Eye (tissue), 1 donor: Measurements from ENCODE around the gene TP53I11.

Source experiments
- DNase-seq: peaks from one replicate; pipeline ENCODE4 v3.0.0-alpha.2; 2015

TP53I11 gene

GRCh38 chr11:44938066-44938691 lies 12.5 kb downstream of the TP53I11 start:
- DNase-seq = no peak

GRCh38 chr11:44936951-44937543 lies 13.6 kb downstream of the TP53I11 start:
- no peak for DNase-seq

DNA sequence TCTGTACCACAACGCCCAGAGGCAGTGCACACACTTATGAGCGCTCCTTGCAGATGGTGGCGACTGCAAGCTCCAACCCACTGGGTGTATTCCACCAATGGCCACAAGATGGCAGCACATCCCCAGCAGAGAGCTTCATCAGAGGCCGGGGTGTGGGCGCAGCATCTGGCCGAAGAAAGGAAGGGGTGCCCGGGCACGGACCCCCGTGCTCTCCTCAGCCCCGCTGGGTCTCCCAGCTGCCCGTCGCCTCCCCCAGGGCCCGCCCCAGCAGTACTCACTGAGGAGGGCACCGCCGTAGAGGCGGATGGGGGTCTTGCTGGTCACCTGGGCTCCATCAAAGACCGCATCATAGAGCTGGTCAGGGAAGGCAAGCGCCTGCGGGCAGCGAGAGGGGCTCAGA lies 14.2 kb downstream of the TP53I11 start:
- peak; percentile 98 for DNase-seq

GRCh38 chr11:44934735-44935250 lies 15.9 kb downstream of the TP53I11 start:
- no peak for DNase-seq

DNA sequence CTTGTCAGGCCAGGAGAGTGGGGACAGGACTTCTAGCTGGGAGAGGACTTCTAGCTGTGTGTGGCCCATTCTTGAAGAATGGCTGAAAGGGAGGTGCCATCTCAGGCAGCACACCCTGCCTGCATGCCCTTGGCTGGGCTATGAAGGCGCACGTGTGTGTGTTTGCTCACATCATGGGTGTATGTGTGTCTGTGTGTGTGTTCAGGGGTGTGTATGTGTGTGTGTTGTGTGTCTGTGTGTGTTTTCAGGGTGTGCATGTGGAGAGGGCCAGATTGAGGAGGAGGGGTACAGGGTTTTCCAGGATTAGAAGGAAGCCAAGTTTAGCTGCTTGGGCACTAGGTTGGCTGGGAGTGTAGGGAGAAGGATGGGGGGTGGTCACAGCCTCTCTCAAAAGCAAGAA lies 16.6 kb downstream of the TP53I11 start:
- no peak for DNase-seq

GRCh38 chr11:44931466-44931865 lies 19.2 kb downstream of the TP53I11 start:
- no peak for DNase-seq

GRCh38 chr11:44930588-44931302 lies 19.9 kb downstream of the TP53I11 start:
- no peak for DNase-seq

DNA sequence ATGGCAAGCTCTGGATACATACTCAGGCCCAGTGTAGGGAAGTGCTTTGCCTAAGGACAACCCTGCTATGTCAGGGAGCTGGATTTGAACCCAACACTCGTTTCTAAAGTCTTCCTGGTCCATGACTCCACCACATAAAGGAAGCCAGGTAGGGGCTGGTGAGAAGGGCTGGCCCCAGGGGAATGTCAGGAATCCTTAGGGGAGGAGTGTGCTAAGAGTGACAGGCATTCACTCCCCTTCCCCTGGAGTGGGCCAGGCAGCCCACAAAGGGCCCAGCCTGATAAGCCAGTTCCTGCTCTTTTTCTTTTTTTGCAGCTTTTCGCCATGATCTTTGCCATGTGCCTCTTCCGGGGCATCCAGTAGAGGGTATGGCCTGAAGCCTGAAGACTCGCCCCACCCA lies 21.9 kb downstream of the TP53I11 start:
- no peak for DNase-seq

DNA sequence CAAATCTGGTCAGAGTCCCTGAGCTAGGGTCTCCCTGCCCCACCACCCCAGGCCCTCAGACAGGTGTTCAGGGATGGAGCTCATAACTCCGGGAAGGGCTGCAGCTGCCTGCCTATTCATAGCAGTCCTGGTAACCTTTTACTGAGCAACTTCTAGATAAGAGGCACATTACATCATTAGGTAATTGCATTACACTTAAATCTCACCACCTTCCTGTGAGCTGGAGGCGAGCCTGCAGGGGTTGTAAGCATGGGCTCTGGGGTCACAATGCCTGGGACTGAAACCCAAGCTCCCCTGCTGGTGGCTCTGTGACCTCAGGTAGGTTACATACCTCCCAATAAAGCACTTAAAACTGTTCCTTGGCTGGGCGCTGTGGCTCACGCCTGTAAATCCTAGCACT lies 22.5 kb downstream of the TP53I11 start:
- no peak for DNase-seq

DNA sequence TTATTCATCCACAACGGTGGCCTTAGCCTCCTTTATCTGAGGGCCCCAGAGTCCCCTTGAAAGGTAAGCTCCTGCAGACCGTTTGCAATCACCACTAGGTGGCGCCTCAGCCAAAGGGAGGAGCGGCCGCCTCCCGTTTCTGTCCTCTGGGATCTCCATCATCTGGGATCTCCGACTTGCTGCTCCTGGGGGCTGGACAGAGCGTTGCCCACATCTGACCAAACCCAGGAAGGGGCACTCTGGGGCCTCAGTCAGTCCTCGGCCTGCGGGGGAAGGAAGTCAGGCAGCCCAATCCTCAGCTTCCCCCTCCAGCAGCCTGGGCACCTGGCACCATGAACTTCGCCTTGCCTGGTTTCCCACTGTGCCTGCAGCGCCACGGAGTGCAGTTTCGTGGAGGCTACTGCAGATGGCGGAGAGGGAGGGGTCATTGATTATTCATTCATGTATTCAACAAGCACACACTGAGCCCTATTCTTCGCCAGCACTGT lies 23.5 kb downstream of the TP53I11 start:
- DNase-seq = peak; percentile 90

DNA sequence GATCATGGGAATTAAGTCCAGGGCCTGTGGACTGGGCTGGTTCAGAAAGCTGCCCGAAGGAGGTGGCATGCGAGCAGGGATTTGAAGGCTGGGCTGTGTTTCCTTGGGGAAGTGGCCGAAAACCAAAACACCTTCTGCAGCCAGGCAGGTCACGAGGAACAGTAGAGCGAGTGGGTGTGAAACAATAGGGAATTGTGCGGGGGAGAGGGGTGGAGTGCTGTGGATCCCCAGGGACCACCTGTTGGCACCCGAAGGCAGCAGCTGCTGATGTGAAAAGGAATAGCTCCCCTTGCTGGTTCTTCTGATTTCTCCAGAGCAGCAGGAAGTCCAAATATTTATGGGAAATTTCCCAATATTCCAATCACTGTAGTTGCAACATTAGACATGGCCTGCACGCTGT lies 24.6 kb downstream of the TP53I11 start:
- DNase-seq = no peak

- DNase-seq = peak; percentile 82
Measured at GRCh38 chr11:44923806-44924205, 26.9 kb downstream of the TP53I11 start.

GRCh38 chr11:44923115-44923514 lies 27.6 kb downstream of the TP53I11 start:
- no peak for DNase-seq

- DNase-seq = no peak
Measured at GRCh38 chr11:44920451-44920850, 30.2 kb downstream of the TP53I11 start.

GRCh38 chr11:44917741-44918140 lies 32.9 kb downstream of the TP53I11 start:
- DNase-seq = no peak

GRCh38 chr11:44916801-44917385 lies 33.8 kb downstream of the TP53I11 start:
- DNase-seq = no peak

DNA sequence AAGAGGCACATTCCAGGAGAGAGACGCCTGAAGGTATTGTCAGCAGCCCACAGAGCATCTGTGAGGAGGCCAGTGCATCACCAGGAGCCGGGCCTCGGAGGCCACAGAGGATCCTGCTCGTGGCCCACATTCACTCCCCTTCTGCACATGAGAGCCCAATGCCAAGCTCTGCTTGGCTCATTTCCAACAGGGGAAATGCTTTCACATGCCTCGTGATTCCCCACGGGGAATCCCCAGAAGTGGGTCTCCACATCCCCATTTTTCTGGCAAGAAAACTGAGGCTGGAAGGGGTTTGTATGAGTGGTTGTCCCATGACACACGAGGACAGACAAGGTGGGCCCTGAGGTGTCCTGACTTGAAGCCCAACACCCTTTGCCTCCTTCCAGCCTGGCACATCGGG lies 34.4 kb downstream of the TP53I11 start:
- no peak for DNase-seq

DNA sequence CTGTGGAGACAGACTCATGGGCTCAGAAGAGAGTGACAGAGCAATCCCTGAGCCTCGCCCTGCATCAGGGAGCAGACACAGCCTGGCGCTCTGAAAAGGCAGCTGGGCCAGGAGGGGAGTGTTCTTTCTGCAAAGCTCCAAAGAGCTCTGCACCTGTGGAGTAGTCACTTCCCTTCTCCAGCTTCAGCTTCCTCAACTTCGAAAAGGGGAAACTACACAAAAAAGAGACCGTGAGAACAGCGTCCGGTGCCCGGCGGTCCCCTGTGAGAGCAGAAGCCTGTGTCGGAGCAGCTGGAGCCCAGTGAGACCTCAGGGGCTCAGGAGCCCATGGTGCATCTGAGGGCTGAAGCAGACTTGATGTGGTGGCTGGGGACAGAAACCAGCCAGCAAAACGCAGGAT lies 35.1 kb downstream of the TP53I11 start:
- no peak for DNase-seq

DNA sequence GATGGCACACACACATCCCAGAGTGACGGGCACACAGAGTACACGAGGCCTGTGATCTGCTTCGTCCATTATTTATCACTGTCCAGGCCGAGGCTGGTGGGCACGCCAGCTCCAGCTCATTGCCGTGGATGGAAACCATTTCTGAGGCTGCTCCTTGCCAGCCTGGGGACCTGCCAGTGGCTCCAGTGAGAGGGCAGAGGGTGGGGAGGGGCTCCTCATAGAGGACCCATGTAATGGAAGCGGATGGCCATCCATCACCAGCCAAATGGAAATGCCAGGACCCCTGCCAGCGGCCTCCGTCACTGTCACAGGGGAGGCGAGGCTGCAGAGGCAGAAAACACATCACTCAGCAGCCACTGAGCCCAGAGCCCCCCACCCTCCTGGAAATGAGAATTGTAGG lies 35.7 kb downstream of the TP53I11 start:
- DNase-seq = no peak

DNA sequence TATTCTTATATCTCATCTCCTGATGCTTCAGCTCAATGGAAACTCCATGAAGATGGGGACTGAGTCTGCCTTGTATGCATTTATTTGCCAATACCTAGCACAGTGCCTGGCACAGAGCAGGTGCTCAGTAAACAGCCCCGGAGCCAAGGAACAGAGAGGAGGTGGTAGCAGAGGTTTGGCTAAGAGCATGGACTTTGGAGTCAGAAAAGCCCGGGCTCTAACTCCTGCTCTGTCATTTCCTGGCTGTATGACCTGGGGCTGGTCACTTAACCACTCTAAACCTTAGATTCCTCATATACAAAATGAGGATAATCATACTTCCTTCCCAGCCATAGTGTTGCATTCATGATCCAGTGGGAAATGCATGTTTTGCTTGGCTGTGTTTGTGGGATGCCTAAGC lies 36.6 kb downstream of the TP53I11 start:
- DNase-seq = no peak

DNA sequence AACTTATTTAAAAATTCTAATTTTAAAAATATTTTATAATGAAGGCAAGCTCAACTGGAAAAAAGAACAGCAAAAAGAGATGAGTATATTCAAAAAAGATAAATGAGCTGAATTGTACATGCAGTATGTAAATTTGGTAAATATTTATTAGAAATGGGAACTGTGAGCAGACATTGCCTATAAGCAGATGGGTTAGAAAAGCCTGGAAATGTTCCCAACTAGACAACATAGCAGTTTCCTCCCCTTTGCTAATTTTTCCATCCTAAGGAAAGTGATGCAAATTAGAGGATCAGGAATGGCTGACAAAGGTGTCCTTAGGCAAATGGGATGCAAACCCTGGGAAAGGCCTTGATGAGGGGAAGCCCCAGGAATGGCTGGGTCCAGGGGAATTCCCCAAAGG lies 37.2 kb downstream of the TP53I11 start:
- no peak for DNase-seq

GRCh38 chr11:44912270-44912987 lies 38.3 kb downstream of the TP53I11 start:
- no peak for DNase-seq
